Measurements from ENCODE around the gene XPNPEP1. TPM values are rescaled to one million over a fixed set of nuclear protein-coding genes. Genes with fewer than 3 reads are reported as not detected.

XPNPEP1 gene
- total RNA-seq, 2 experiments from 2014 or later, result 66.4 to 66.6 TPM

DNA sequence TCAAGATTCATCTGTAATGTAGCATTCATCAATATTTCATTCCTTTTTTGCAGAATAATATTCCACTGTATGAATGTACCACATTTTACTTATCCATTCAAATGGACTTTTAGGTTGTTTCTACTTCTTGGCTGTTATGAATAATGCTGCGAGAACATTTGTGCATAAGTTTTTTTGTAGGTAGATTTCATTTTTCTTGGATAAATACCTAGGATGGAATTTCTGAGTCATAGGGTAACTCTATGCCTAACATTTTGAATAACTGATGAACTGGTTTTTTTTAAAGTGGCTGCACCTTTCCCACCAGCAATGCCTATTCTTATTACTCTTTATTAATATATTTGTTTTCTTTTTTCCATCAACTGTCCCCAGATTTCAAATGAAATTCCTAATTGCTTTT, 9.1 kb upstream of the XPNPEP1 start:
- no peak overlapping the region for H3K27ac Mint-ChIP-seq
- H3K27me3 Mint-ChIP-seq, result no peaks in the 10 kb centered on the region
- DNase-seq, result no peak
- intact Hi-C loops (cut with micrococcal nuclease), result loop anchor here (10.0 kb wide), 1 partner anchor 1502 kb away; no protein-coding TSS in a partner anchor
- CTCF ChIA-PET, result no interaction called here
- no peaks in the 10 kb centered on the region for H3K9me3 Mint-ChIP-seq
- H3K4me3 Mint-ChIP-seq, result no peak overlapping the region
- H3K4me1 Mint-ChIP-seq (ENCODE audit: low read depth), result peaks cover 44% of the 10 kb centered on the region
- no peaks in the 10 kb centered on the region for H3K36me3 Mint-ChIP-seq
- POLR2A ChIA-PET, result no interaction called here

DNA sequence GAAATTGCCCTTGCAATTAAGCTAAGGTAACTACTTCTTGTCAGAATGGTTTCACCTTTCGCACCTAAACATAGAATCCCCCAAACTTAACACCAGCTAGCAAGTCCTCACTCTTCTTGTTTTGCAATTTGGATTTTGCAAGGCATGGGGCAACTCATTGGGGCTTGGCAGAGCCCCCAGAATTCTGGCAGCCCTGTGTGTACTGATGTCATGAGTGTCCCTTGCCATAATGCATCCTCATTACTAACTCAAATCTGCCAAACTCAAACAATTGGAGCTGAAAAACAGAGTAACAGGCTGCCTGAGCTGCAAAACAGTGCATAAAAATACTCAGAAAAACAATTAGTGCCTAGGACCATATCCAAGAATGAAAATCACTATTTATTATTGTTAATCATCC, 7.9 kb upstream of the XPNPEP1 start:
- H3K27ac Mint-ChIP-seq, result no peak overlapping the region
- ChIA-PET CTCF (no interaction called here), POLR2A (no interaction called here)
- H3K36me3 Mint-ChIP-seq, result no peaks in the 10 kb centered on the region
- no peaks in the 10 kb centered on the region for H3K9me3 Mint-ChIP-seq
- H3K4me3 Mint-ChIP-seq, result no peak overlapping the region
- peaks cover 36% of the 10 kb centered on the region for H3K4me1 Mint-ChIP-seq (ENCODE audit: low read depth)
- intact Hi-C loops (cut with micrococcal nuclease), result loop anchor here (10.0 kb wide), 1 partner anchor 1504 kb away; no protein-coding TSS in a partner anchor
- DNase-seq, result no peak
- no peaks in the 10 kb centered on the region for H3K27me3 Mint-ChIP-seq

DNA sequence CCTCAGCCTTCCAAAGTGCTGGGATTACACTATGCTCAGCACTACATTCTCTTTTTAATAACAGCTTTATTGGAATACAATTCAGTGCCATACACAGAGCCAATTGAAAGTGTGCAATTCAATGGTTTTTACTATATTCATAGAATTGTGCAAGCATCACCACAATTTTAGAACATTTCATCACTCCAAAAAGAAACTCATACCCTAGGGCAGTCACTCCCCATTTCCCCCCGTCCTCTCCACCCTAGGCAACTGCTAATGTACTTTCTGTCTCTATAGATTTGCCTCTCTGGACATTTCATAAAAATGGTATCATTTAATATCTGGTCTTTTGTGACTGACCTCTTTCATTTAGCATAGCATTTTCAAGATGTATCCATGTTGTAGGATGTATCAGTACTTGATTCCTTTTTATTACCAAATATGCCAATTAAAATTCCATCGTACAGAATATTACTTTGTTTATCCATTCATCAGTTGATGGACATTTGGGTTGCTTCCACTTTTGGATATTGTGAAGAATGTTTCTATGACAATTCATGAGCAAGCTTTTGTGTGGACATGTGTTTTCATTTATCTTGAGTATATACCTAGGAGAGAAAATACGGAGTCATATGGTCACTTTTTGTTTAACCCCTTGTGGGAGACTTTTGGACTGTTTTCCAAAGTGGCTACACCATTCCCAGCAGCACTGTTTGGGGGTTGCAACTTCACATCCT, 6.3 kb upstream of the XPNPEP1 start:
- Mint-ChIP-seq H3K27me3 (no peaks in the 10 kb centered on the region), H3K36me3 (no peaks in the 10 kb centered on the region), H3K4me1 (ENCODE audit: low read depth) (peaks cover 22% of the 10 kb centered on the region), H3K27ac (no peak overlapping the region), H3K9me3 (no peaks in the 10 kb centered on the region), H3K4me3 (no peak overlapping the region)
- no peak for DNase-seq
- ChIA-PET CTCF (no interaction called here), POLR2A (no interaction called here)
- intact Hi-C loops (cut with micrococcal nuclease), result loop anchor here (10.0 kb wide), 2 partner anchors 945 to 1505 kb away; partner anchors contain the start of gene PDCD4

DNA sequence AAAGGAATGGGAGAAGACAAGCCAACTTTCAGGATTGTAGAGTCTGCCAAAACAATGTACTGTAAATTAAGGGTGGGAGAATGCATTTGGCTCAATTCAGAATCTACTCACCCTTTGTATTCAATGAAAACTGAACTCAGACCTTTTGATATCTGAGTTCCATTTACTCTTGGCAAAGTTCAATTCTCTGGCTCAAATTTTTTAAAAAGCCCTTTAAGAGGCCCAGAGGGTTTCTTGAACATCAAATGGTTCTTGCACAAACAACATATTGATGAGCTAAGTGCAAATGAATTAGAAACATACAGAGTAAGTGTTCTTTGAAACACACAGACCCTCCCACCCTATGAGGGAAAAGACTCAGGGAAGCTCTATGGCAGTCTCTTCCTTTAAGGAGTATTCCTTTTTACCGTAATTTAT, 5.2 kb upstream of the XPNPEP1 start:
- Mint-ChIP-seq H3K4me3 (no peak overlapping the region), H3K27me3 (no peaks in the 10 kb centered on the region), H3K9me3 (no peaks in the 10 kb centered on the region), H3K27ac (no peak overlapping the region), H3K4me1 (ENCODE audit: low read depth) (peaks cover 20% of the 10 kb centered on the region), H3K36me3 (no peaks in the 10 kb centered on the region)
- intact Hi-C loops (cut with micrococcal nuclease), result loop anchor here (10.0 kb wide), 1 partner anchor 946 kb away; the partner anchor contains the start of gene PDCD4
- DNase-seq, result no peak
- ChIA-PET CTCF (interaction anchor here (1.3 kb wide), 1 partner anchor 44 kb away, joined by 6 read pairs; no protein-coding TSS in a partner anchor), POLR2A (no interaction called here)

DNA sequence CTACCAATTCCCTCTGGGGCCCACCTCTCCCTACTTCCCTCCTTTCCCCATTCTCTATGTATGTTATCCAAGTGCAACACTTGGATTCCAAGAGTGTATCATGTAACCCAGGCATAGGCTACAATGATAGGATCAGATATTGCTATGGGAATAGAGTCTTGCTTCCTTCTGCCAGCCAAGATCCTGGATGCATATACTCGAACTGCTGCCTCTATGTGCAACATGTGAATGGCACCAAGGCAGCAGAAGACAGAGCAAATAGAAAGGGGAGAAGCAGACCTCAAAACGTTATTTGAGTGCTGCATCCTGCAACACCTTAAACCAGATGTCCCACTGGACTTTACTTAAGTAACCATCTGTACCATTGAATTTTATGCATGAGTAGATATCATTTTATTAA, 3.5 kb upstream of the XPNPEP1 start:
- ChIA-PET CTCF (no interaction called here), POLR2A (no interaction called here)
- Mint-ChIP-seq H3K36me3 (no peaks in the 10 kb centered on the region), H3K4me3 (no peak overlapping the region), H3K4me1 (ENCODE audit: low read depth) (peaks cover 20% of the 10 kb centered on the region), H3K9me3 (no peaks in the 10 kb centered on the region), H3K27ac (no peak overlapping the region), H3K27me3 (no peaks in the 10 kb centered on the region)
- no peak for DNase-seq
- intact Hi-C loops (cut with micrococcal nuclease), result loop anchor here (10.0 kb wide), 1 partner anchor 948 kb away; the partner anchor contains the start of gene PDCD4

DNA sequence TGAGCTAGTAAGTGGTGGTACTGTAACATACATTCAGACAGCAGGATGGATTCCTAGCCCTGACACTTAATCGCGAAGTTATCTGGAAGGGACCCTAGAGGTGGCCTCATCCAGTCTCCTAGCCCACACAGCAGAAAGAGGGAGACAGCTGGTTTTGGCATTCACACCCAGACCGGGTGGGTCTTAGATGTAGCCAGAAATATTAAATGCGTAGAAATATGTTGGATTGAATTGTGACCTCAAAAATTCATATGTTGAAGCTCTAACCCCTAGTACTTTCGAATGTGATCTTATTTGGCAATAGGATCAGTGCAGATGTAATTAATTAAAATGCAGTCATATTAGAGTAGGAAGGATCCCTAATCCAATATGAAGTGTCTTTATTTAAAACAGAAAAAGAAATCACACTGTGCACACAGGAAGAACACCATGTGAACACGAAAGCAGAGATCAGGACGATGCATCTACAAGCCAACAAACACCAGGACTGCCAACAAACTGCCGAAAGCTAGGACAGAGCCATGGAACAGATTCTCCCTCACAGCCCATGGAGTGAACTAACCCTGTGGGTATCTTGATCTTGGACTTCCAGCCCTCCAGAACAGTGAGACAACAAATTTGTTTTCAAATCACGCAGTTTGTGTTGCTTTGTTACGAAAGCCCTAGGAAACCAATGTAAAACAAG, 2.9 kb upstream of the XPNPEP1 start:
- no peak overlapping the region for H3K4me3 Mint-ChIP-seq
- intact Hi-C loops (cut with micrococcal nuclease), result loop anchor here (10.0 kb wide), 1 partner anchor 949 kb away; the partner anchor contains the start of gene PDCD4
- H3K9me3 Mint-ChIP-seq, result no peaks in the 10 kb centered on the region
- no peaks in the 10 kb centered on the region for H3K36me3 Mint-ChIP-seq
- DNase-seq, result no peak
- no peaks in the 10 kb centered on the region for H3K27me3 Mint-ChIP-seq
- peaks cover 26% of the 10 kb centered on the region for H3K4me1 Mint-ChIP-seq (ENCODE audit: low read depth)
- POLR2A ChIA-PET, result interaction anchor here (1.3 kb wide), 1 partner anchor 9 kb away, joined by 4 read pairs; no protein-coding TSS in a partner anchor
- H3K27ac Mint-ChIP-seq, result no peak overlapping the region
- CTCF ChIA-PET, result no interaction called here

DNA sequence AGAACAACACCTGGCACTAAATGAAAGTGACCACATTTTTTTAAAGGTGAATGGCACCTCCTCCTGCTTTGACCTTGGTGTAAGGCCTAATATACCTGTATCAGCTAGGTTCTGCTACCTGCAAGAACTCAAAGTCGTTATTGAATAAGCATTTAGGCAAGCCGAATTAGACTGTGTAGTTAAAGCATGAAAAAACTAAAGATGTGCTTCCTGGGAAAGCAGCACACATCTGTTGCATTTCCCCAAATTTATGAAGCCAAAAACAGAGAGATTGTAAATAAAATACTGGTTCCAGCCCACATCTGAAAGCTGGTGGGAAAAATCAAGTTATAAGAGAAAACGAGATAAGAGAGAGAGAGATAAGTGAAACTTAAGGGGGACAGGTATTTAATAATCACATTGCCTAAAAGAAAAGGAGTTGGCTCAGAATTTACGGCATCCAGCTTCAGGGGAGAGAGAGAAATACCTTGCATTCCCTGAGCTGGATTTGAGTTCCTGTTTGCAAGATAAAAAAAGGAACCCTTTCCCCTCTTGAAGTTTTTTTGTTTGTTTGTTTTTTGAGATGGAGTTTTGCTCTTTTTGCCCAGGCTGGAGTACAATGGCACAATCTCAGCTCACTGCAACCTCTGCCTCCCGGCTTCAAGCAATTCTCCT, 1.8 kb upstream of the XPNPEP1 start:
- DNase-seq, result no peak
- intact Hi-C loops (cut with micrococcal nuclease), result loop anchor here (5.0 to 10.0 kb wide), 4 partner anchors 152 to 950 kb away; partner anchors contain the start of genes MXI1 and PDCD4
- no peak overlapping the region for H3K4me3 Mint-ChIP-seq
- H3K27me3 Mint-ChIP-seq, result no peaks in the 10 kb centered on the region
- H3K36me3 Mint-ChIP-seq, result peaks cover 2% of the 10 kb centered on the region
- ChIA-PET POLR2A (interaction anchor here (1.3 kb wide), 1 partner anchor 10 kb away, joined by 4 read pairs; no protein-coding TSS in a partner anchor), CTCF (interaction anchor here (0.9 kb wide), 1 partner anchor 30 kb away, joined by 3 read pairs; no protein-coding TSS in a partner anchor)
- no peaks in the 10 kb centered on the region for H3K9me3 Mint-ChIP-seq
- H3K4me1 Mint-ChIP-seq (ENCODE audit: low read depth), result peaks cover 37% of the 10 kb centered on the region
- H3K27ac Mint-ChIP-seq, result no peak overlapping the region

DNA sequence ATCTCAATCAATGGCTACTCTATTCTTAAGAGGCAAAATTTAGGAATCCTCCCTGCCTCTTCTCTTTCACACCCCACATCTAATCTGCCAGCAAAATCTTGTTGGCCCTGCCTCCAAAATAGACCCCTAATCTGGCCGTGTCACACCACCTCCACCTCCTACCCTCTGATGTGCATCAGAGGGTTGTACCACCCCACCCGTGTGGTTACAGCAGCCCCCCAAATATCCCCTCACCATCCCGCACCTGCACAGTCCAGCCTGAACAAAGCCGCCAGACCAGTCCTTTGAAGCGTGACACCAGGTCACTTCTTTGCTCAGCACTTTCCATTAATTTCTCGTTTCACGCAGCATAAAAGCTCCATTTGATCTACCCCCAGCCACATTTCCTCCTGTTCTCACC, 776 bp upstream of the XPNPEP1 start:
- intact Hi-C loops (cut with micrococcal nuclease), result loop anchor here (5.0 to 10.0 kb wide), 4 partner anchors 153 to 951 kb away; partner anchors contain the start of genes MXI1 and PDCD4
- Mint-ChIP-seq H3K9me3 (no peaks in the 10 kb centered on the region), H3K4me1 (ENCODE audit: low read depth) (peaks cover 47% of the 10 kb centered on the region), H3K4me3 (peak overlapping the region; percentile 33), H3K27ac (peak overlapping the region; percentile 0), H3K36me3 (peaks cover 2% of the 10 kb centered on the region), H3K27me3 (no peaks in the 10 kb centered on the region)
- no peak for DNase-seq
- POLR2A ChIA-PET, result interaction anchor here (1.0 kb wide), 2 partner anchors 21 to 85 kb away, joined by 3 to 4 read pairs; no protein-coding TSS in a partner anchor
- CTCF ChIA-PET, result interaction anchor here (1.5 kb wide), 1 partner anchor 40 kb away, joined by 6 read pairs; no protein-coding TSS in a partner anchor

DNA sequence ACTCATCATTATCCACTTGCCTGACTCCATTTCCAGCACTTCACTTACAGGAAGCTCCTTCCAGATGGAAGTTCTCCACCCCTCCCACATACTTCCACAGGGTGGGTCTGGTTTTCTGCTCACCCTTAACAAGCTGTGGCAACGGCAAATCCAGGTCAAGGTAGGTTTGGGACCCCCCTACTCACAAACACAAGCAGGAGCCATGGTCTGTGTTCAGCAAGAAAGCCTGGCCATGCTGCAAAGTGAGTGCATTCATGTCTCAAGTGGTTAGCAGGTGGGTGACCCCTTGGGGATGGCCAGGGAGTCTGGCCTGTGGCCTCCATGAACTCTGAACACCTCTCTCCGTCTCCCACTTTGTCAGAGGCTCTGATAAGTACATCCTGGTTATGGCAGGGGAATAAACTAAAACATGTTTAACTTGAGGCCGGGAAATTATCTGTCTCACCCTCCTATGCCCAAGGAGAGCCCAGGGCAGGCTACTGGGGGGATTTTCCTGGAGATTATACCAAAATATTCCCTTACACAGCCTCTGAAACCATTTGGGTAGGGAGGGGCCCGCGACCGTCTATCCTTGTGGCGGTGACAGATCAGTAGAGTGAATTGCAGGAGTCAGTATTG, 844 bp downstream of the XPNPEP1 start:
- POLR2A ChIA-PET, result interaction anchor here (1.0 to 1.2 kb wide), 2 partner anchors 13 to 20 kb away, joined by 3 read pairs; no protein-coding TSS in a partner anchor
- H3K9me3 Mint-ChIP-seq, result no peaks in the 10 kb centered on the region
- intact Hi-C loops (cut with micrococcal nuclease), result loop anchor here (1.0 to 10.0 kb wide), 5 partner anchors 38 to 952 kb away; partner anchors contain the start of genes MXI1 and PDCD4
- CTCF ChIA-PET, result interaction anchor here (0.7 to 2.4 kb wide), 3 partner anchors 13 to 290 kb away, joined by 3 to 8 read pairs (median 5); no protein-coding TSS in a partner anchor
- no peaks in the 10 kb centered on the region for H3K27me3 Mint-ChIP-seq
- peak overlapping the region; percentile 90 for H3K4me3 Mint-ChIP-seq
- DNase-seq, result no peak
- peaks cover 64% of the 10 kb centered on the region for H3K4me1 Mint-ChIP-seq (ENCODE audit: low read depth)
- H3K36me3 Mint-ChIP-seq, result peaks cover 2% of the 10 kb centered on the region
- H3K27ac Mint-ChIP-seq, result peak overlapping the region; percentile 93

DNA sequence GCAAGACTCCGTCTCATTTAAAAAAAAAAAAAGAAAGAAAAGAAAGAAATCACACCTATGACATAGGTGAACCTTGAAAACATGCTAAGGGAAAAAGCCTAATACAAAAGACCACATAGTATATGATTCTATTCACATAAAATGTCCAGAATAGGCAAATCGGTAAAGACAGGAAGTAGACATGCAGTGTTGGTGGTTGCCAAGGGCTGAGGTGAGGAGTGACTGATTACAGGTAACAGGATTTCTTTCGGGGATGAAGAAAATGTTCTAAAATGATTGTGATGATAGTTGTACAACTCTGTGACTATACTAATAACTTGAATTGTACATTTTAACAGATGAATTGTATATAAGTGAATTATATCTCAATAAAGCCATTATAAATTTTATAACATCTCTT, 3.3 kb downstream of the XPNPEP1 start:
- H3K4me1 Mint-ChIP-seq (ENCODE audit: low read depth), result peaks cover 85% of the 10 kb centered on the region
- intact Hi-C loops (cut with micrococcal nuclease), result loop anchor here (5.0 to 10.0 kb wide), 4 partner anchors 157 to 955 kb away; partner anchors contain the start of genes MXI1 and PDCD4
- DNase-seq, result peak; percentile 69
- H3K36me3 Mint-ChIP-seq, result peaks cover 9% of the 10 kb centered on the region
- H3K9me3 Mint-ChIP-seq, result peaks cover 2% of the 10 kb centered on the region
- ChIA-PET CTCF (no interaction called here), POLR2A (interaction anchor here (0.6 to 0.8 kb wide), 2 partner anchors 9 to 144 kb away, joined by 3 to 5 read pairs; no protein-coding TSS in a partner anchor)
- no peak overlapping the region for H3K4me3 Mint-ChIP-seq
- H3K27ac Mint-ChIP-seq, result peak overlapping the region; percentile 7
- H3K27me3 Mint-ChIP-seq, result no peaks in the 10 kb centered on the region

DNA sequence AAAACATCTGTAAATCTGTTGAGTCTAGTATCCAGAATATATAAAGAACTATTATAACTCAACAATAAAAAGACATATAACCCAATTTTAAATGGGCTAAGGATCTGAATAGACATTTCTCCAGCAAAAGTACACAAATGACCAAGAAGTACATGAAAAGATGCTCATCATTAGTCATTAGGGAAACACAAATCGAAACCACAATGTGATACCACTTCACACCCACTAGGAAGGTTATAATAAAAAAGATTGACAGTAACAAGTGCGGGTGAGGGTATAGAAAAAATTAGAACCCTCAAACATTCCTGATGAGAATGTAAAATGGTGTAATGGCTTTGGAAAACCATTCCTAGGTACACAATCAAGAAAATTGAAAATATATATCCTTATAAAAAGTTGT, 4.1 kb downstream of the XPNPEP1 start:
- Mint-ChIP-seq H3K36me3 (peaks cover 12% of the 10 kb centered on the region), H3K27ac (no peak overlapping the region), H3K4me1 (ENCODE audit: low read depth) (peaks cover 85% of the 10 kb centered on the region), H3K27me3 (no peaks in the 10 kb centered on the region), H3K4me3 (no peak overlapping the region), H3K9me3 (peaks cover 2% of the 10 kb centered on the region)
- ChIA-PET POLR2A (interaction anchor here (0.8 kb wide), 1 partner anchor 8 kb away, joined by 3 read pairs; no protein-coding TSS in a partner anchor), CTCF (no interaction called here)
- DNase-seq, result no peak
- intact Hi-C loops (cut with micrococcal nuclease), result loop anchor here (1.0 kb wide), 1 partner anchor 91 kb away; no protein-coding TSS in a partner anchor

Data from activated CD4-positive, alpha-beta memory T cell treated with anti-CD3 and anti-CD28 coated beads for 36 hours (primary cell).